ENCODE measurements around the gene PCNX1.

Gene PCNX1

GRCh38 chr14:71135496-71135895 lies 228.2 kb downstream of the PCNX1 start:
- TF ChIP-seq CTCF (IDR thresholded peaks at IDR 0.05): no peak
- Histone ChIP-seq H3K27ac (no peak overlapping the region), H3K4me3 (no peak overlapping the region)
- peak; percentile 38 for DNase-seq (ENCODE audit: low spot score)

- no peak for TF ChIP-seq CTCF (IDR thresholded peaks at IDR 0.05)
- Histone ChIP-seq H3K27ac (no peak overlapping the region), H3K4me3 (no peak overlapping the region)
- DNase-seq (ENCODE audit: low spot score): peak; percentile 53
These were observed 228.7 kb downstream of the PCNX1 start for GRCh38 chr14:71135911-71136310.

GRCh38 chr14:71136386-71137060 lies 229.3 kb downstream of the PCNX1 start:
- H3K4me3 ChIP-seq: no peak overlapping the region
- TF ChIP-seq CTCF (IDR thresholded peaks at IDR 0.05): no peak
- peak; percentile 64 for DNase-seq (ENCODE audit: low spot score)
- no peak overlapping the region for H3K27ac ChIP-seq

- TF ChIP-seq CTCF (IDR thresholded peaks at IDR 0.05): no peak
- Histone ChIP-seq H3K27ac (no peak overlapping the region), H3K4me3 (no peak overlapping the region)
- peak; percentile 59 for DNase-seq (ENCODE audit: low spot score)
These were observed 230.5 kb downstream of the PCNX1 start for GRCh38 chr14:71137536-71138447.

GRCh38 chr14:71138448-71139293 lies 231.4 kb downstream of the PCNX1 start:
- Histone ChIP-seq H3K4me3 (peak overlapping the region; percentile 53), H3K27ac (no peak overlapping the region)
- TF ChIP-seq CTCF (IDR thresholded peaks at IDR 0.05): peak; percentile 71
- DNase-seq (ENCODE audit: low spot score): peak; percentile 72

GRCh38 chr14:71139294-71139946 lies 232.2 kb downstream of the PCNX1 start:
- TF ChIP-seq CTCF (IDR thresholded peaks at IDR 0.05): no peak
- H3K27ac ChIP-seq: no peak overlapping the region
- H3K4me3 ChIP-seq: peak overlapping the region; percentile 53
- peak; percentile 70 for DNase-seq (ENCODE audit: low spot score)
